CD4-positive, alpha-beta memory T cell (primary cell): Measurements from ENCODE around the gene RNF114. TPM values are rescaled to one million over a fixed set of nuclear protein-coding genes. Genes with fewer than 3 reads are reported as not detected.

Experiments used
- CTCF ChIA-PET: fragments of 350-600 bp; sonication (Branson Sonifier 250); formaldehyde crosslinking; loops from one replicate; lab custom pipeline; 2021; ENCODE audit warnings: inconsistent platforms; ENCODE audit not compliant: partially characterized antibody; lab: Charles Lee
- POLR2A ChIA-PET: fragments of 350-600 bp; sonication (Branson Sonifier 250); formaldehyde crosslinking; loops from one replicate; lab custom pipeline; 2021; ENCODE audit not compliant: partially characterized antibody; lab: Charles Lee
- DNase-seq, 5 donors: peaks; one replicate each; pipeline versions ENCODE4 v3.0.0 to v3.0.0-alpha.2; 2020 to 2022; ENCODE audit warnings: mixed read lengths in 1 of 5
- H3K27ac ChIP-seq: one replicate; pipeline ENCODE4 v1.7.0; 2013; ENCODE audit warnings: low read depth, low read length
- H3K27me3 ChIP-seq: 2 replicates; pipeline ENCODE4 v1.7.0; 2013; ENCODE audit warnings: mild to moderate bottlenecking, low read length, moderate library complexity; ENCODE audit not compliant: insufficient read depth
- H3K36me3 ChIP-seq: 2 replicates; pipeline ENCODE4 v1.7.0; 2013; ENCODE audit warnings: mild to moderate bottlenecking, low read length, moderate library complexity; ENCODE audit not compliant: insufficient read depth
- H3K4me1 ChIP-seq: 2 replicates; pipeline ENCODE4 v1.7.0; 2013; ENCODE audit warnings: mild to moderate bottlenecking, low read length, moderate library complexity; ENCODE audit not compliant: insufficient read depth
- H3K4me3 ChIP-seq, 2 donors: one replicate each; pipeline ENCODE4 v1.7.0; 2013; ENCODE audit warnings: low read length in 2 of 2, mild to moderate bottlenecking in 1 of 2
- H3K9me3 ChIP-seq, 2 donors: one replicate each; pipeline ENCODE4 v1.7.0; 2013; ENCODE audit warnings: low read length in 2 of 2, control low read depth in 1 of 2; ENCODE audit not compliant: control insufficient read depth in 1 of 2
- H3K27ac Mint-ChIP-seq, 7 donors: one replicate each; pipeline ENCODE4 v1.8.0; 2020 to 2021; ENCODE audit warnings: mixed read lengths in 7 of 7, mild to moderate bottlenecking in 6 of 7, inconsistent platforms in 3 of 7, moderate library complexity in 3 of 7
- H3K27me3 Mint-ChIP-seq, 2 donors: one replicate each; pipeline ENCODE4 v1.8.0; 2020 to 2021; ENCODE audit warnings: mixed read lengths in 2 of 2
- H3K36me3 Mint-ChIP-seq, 2 donors: one replicate each; pipeline ENCODE4 v1.8.0; 2020 to 2021; ENCODE audit warnings: mixed read lengths in 2 of 2, inconsistent platforms in 1 of 2, mild to moderate bottlenecking in 1 of 2
- H3K4me1 Mint-ChIP-seq, 4 donors: one replicate each; pipeline ENCODE4 v1.8.0; 2020 to 2021; ENCODE audit warnings: mixed read lengths in 4 of 4, mild to moderate bottlenecking in 1 of 4
- H3K4me3 Mint-ChIP-seq, 8 donors: one replicate each; pipeline ENCODE4 v1.8.0; 2020 to 2021; ENCODE audit warnings: mixed read lengths in 8 of 8, mild to moderate bottlenecking in 7 of 8, moderate library complexity in 6 of 8, inconsistent platforms in 3 of 8
- H3K9me3 Mint-ChIP-seq, 8 donors: one replicate each; pipeline ENCODE4 v1.8.0; 2020 to 2021; ENCODE audit warnings: mixed read lengths in 8 of 8, mild to moderate bottlenecking in 5 of 8, inconsistent platforms in 3 of 8, moderate library complexity in 1 of 8
- intact Hi-C: fragments of 100-400 bp; cut with micrococcal nuclease; formaldehyde crosslinking; loops from one replicate; pipeline ENCODE4 v1.15.1; 2023
- polyA plus RNA-seq, 2 donors: library from polyadenylated mRNA; unstranded; fragments of 300-500 nt; fragmentation: Illumina TruSeq; gene quantifications; one replicate each; pipeline ENCODE4 v1.2.3, GENCODE V29; 2021
- total RNA-seq, 2 experiments: library from RNA; stranded (reverse); gene quantifications; one replicate each; pipeline ENCODE4 v1.2.3, GENCODE V29; 2021

The RNF114 gene
- total and polyA plus RNA-seq, 4 experiments from 2014 or later, result 96.3 to 177 (median 104) TPM

DNA sequence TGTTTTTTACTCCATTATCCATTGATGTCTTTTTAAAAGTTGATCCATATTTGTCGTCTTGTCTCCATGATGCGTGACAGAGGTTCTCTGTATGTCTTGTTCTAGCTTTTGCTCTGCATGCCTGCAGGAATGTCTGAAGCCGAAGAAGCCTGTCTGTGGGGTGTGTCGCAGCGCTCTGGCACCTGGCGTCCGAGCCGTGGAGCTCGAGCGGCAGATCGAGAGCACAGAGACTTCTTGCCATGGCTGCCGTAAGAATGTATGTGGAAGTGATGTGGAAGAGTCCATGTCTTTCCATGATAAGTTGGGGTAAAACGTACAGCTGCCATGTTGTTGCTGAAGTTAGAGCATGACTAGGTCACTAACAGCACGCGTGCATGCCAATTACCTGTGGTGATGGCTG is 5.3 kb downstream of the RNF114 start:
- no peaks in the 10 kb centered on the region for H3K9me3 ChIP-seq
- no peaks in the 10 kb centered on the region for H3K27me3 ChIP-seq
- Mint-ChIP-seq H3K27ac (peak overlapping the region in 1 of 7 donors; percentile 57), H3K4me1 (peaks cover 43 to 62% (median 52%) of the 10 kb centered on the region in 4 donors), H3K27me3 (no peaks in the 10 kb centered on the region), H3K4me3 (peak overlapping the region in 1 of 8 donors; percentile 57), H3K36me3 (peaks cover 23 to 58% of the 10 kb centered on the region in 2 donors), H3K9me3 (no peaks in the 10 kb centered on the region)
- intact Hi-C loops, result no loop called here
- CTCF ChIA-PET, result interaction anchor here (1.6 kb wide), 1 partner anchor 11 kb away, joined by 3 read pairs; no protein-coding TSS in a partner anchor
- POLR2A ChIA-PET, result no interaction called here
- peaks cover 33% of the 10 kb centered on the region for H3K4me1 ChIP-seq
- no peak for DNase-seq
- no peak overlapping the region for H3K4me3 ChIP-seq
- H3K36me3 ChIP-seq, result peaks cover 27% of the 10 kb centered on the region
- H3K27ac ChIP-seq, result no peak overlapping the region

DNA sequence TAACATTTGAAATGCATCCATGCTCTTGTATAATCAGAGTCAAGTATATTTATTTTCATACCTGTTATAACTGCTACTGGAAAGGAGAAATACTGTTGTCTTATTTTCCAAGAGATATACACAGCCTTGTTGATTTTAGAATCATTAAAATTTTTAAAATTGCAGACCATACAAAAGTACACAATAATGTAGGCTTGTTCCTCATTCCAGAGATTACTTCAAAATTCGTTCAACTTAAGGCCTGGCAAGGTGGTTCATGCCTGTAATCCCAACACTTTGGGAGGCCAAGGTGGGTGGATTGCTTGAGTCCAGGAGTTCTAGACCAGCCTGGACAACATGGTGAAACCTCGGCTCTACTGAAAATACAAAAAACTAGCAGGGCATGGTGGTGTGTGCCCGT is 6.1 kb downstream of the RNF114 start:
- Histone ChIP-seq H3K27ac (no peak overlapping the region), H3K4me3 (no peak overlapping the region), H3K9me3 (no peaks in the 10 kb centered on the region), H3K27me3 (no peaks in the 10 kb centered on the region), H3K36me3 (peaks cover 30% of the 10 kb centered on the region), H3K4me1 (peaks cover 28% of the 10 kb centered on the region)
- intact Hi-C loops, result no loop called here
- peaks cover 30 to 57% of the 10 kb centered on the region in 2 donors for H3K36me3 Mint-ChIP-seq
- H3K27ac Mint-ChIP-seq, result no peak overlapping the region
- CTCF ChIA-PET, result no interaction called here
- POLR2A ChIA-PET, result no interaction called here
- no peaks in the 10 kb centered on the region for H3K27me3 Mint-ChIP-seq
- H3K4me3 Mint-ChIP-seq, result no peak overlapping the region
- no peaks in the 10 kb centered on the region for H3K9me3 Mint-ChIP-seq
- no peak for DNase-seq
- H3K4me1 Mint-ChIP-seq, result peaks cover 36 to 54% (median 45%) of the 10 kb centered on the region in 4 donors

DNA sequence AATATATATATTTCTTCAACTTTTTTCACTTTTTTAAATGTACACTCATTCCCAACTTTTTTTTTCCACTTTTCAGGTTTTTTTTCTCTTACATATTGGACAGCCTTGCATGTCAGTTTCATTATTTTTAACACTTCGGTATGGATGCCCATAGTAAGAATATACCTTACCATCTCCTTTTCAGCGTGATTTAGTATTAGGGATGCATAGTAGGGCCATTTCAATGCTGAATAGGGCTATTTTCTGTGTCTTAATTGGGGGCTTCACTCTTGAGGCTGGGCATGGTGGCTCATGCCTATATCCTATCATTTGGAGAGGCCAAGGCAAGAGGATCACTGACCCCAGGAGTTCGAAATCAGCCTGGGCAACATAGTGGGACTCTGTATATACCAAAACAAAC is 6.7 kb downstream of the RNF114 start:
- intact Hi-C loops, result no loop called here
- peaks cover 30% of the 10 kb centered on the region for H3K36me3 ChIP-seq
- H3K4me1 Mint-ChIP-seq, result peaks cover 32 to 48% (median 40%) of the 10 kb centered on the region in 4 donors

DNA sequence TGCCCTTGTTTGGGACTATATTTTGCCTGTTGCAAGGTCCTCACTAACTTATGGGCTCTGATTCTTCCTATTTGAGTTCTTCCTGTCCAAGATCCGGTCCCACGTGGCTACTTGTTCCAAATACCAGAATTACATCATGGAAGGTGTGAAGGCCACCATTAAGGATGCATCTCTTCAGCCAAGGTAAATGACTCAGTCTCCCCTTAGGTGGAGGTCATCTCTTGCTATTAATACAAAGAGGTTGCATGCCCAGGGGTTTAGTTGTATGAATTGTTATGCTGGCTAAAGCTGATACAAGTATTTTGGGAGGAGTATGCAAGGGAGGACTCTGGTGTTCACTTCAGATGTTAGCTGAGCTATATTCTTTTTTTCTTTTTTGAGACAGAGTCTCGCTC is 9.1 kb downstream of the RNF114 start:
- H3K4me1 Mint-ChIP-seq, result peaks cover 16 to 37% (median 25%) of the 10 kb centered on the region in 4 donors
- Histone ChIP-seq H3K9me3 (no peaks in the 10 kb centered on the region), H3K4me1 (peaks cover 4% of the 10 kb centered on the region), H3K27ac (no peak overlapping the region), H3K27me3 (no peaks in the 10 kb centered on the region), H3K4me3 (no peak overlapping the region), H3K36me3 (peaks cover 44% of the 10 kb centered on the region)
- H3K36me3 Mint-ChIP-seq, result peaks cover 44 to 72% of the 10 kb centered on the region in 2 donors
- DNase-seq, result no peak
- CTCF ChIA-PET, result no interaction called here
- H3K27me3 Mint-ChIP-seq, result no peaks in the 10 kb centered on the region
- intact Hi-C loops, result no loop called here
- no peak overlapping the region for H3K27ac Mint-ChIP-seq
- POLR2A ChIA-PET, result interaction anchor here (0.5 kb wide), 1 partner anchor 12 kb away, joined by 3 read pairs; no protein-coding TSS in a partner anchor
- H3K9me3 Mint-ChIP-seq, result no peaks in the 10 kb centered on the region
- no peak overlapping the region for H3K4me3 Mint-ChIP-seq

More for the DNA sequence above, 6.7 kb downstream of the RNF114 start:
- ChIA-PET CTCF (interaction anchor here (0.7 to 1.2 kb wide), 2 partner anchors 36 to 129 kb away, joined by 4 to 5 read pairs; no protein-coding TSS in a partner anchor), POLR2A (no interaction called here)
- no peak overlapping the region for H3K27ac ChIP-seq
- H3K4me1 ChIP-seq, result peaks cover 21% of the 10 kb centered on the region
- Mint-ChIP-seq H3K4me3 (no peak overlapping the region), H3K9me3 (no peaks in the 10 kb centered on the region), H3K27me3 (no peaks in the 10 kb centered on the region), H3K36me3 (peaks cover 34 to 61% of the 10 kb centered on the region in 2 donors), H3K27ac (peak overlapping the region in 1 of 7 donors; percentile 7)
- H3K9me3 ChIP-seq, result no peaks in the 10 kb centered on the region
- no peaks in the 10 kb centered on the region for H3K27me3 ChIP-seq
- no peak for DNase-seq
- no peak overlapping the region for H3K4me3 ChIP-seq

DNA sequence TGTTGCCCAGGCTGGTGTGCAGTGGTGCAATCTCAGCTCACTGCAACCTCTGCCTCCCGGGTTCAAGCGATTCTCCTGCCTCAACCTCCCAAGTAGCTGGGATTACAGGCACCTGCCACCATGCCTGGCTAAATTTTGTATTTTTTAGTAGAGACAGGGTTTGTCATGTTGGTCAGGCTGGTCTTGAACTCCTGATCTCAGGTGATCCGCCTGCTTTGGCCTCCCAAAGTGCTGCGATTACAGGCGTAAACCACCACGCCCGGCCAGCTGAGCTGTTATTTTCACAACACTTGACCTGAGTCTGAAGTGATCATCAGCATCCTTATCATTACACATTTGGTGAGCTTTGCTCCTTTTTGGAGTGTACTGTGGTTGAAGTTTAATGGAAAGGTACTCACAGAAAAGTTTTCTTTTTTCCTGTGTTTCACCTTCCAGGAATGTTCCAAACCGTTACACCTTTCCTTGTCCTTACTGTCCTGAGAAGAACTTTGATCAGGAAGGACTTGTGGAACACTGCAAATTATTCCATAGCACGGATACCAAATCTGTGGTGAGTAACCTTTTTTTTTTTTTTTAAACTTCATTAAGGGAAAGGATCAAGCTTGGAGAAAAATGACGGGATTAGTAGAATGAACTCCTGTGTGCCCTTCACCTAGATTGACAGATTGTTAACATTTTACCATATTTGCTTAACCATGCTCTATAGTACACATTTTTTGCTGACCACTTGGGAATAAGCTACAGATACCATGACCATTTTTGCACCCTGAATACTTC is 9.7 kb downstream of the RNF114 start:
- H3K27ac ChIP-seq, result no peak overlapping the region
- H3K9me3 Mint-ChIP-seq, result no peaks in the 10 kb centered on the region
- H3K4me1 ChIP-seq, result peaks cover 4% of the 10 kb centered on the region
- no peaks in the 10 kb centered on the region for H3K9me3 ChIP-seq
- peaks cover 43 to 76% of the 10 kb centered on the region in 2 donors for H3K36me3 Mint-ChIP-seq
- ChIA-PET CTCF (no interaction called here), POLR2A (no interaction called here)
- no peak for DNase-seq
- H3K36me3 ChIP-seq, result peaks cover 49% of the 10 kb centered on the region
- no peak overlapping the region for H3K4me3 Mint-ChIP-seq
- peaks cover 15 to 34% (median 24%) of the 10 kb centered on the region in 4 donors for H3K4me1 Mint-ChIP-seq
- intact Hi-C loops, result no loop called here
- H3K27ac Mint-ChIP-seq, result no peak overlapping the region
- H3K27me3 ChIP-seq, result no peaks in the 10 kb centered on the region
- H3K4me3 ChIP-seq, result no peak overlapping the region
- no peaks in the 10 kb centered on the region for H3K27me3 Mint-ChIP-seq

DNA sequence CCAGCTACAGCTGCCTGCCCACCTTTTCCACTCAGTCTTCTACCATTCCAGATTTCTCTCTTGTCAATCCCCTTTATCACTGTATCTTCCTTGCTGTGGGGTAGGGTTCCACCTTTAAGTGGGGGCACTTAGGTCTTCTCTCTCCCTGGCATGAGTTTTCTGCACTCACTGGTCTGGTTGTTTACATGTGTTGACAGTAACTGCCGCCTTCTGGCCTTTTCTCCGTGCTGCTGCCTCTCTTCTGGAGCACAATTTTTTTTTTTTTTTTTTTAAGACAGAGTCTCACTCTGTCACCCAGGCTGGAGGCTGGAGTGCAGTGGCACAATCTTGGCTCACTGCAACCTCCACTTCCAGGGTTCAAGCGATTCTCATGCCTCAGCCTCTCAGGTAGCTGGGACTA is 12.0 kb downstream of the RNF114 start:
- H3K4me1 Mint-ChIP-seq, result peaks cover 5 to 22% (median 10%) of the 10 kb centered on the region in 4 donors
- peaks cover 1% of the 10 kb centered on the region for H3K4me1 ChIP-seq
- no peak overlapping the region for H3K27ac ChIP-seq
- no peak for DNase-seq
- no peaks in the 10 kb centered on the region for H3K27me3 ChIP-seq
- H3K4me3 Mint-ChIP-seq, result no peak overlapping the region
- H3K9me3 ChIP-seq, result no peaks in the 10 kb centered on the region
- ChIA-PET POLR2A (no interaction called here), CTCF (no interaction called here)
- intact Hi-C loops, result no loop called here
- peaks cover 58% of the 10 kb centered on the region for H3K36me3 ChIP-seq
- no peaks in the 10 kb centered on the region for H3K27me3 Mint-ChIP-seq
- H3K9me3 Mint-ChIP-seq, result peaks cover 0 to 3% (median 0%) of the 10 kb centered on the region in 8 donors
- peaks cover 50 to 75% of the 10 kb centered on the region in 2 donors for H3K36me3 Mint-ChIP-seq
- H3K27ac Mint-ChIP-seq, result no peak overlapping the region
- no peak overlapping the region for H3K4me3 ChIP-seq

DNA sequence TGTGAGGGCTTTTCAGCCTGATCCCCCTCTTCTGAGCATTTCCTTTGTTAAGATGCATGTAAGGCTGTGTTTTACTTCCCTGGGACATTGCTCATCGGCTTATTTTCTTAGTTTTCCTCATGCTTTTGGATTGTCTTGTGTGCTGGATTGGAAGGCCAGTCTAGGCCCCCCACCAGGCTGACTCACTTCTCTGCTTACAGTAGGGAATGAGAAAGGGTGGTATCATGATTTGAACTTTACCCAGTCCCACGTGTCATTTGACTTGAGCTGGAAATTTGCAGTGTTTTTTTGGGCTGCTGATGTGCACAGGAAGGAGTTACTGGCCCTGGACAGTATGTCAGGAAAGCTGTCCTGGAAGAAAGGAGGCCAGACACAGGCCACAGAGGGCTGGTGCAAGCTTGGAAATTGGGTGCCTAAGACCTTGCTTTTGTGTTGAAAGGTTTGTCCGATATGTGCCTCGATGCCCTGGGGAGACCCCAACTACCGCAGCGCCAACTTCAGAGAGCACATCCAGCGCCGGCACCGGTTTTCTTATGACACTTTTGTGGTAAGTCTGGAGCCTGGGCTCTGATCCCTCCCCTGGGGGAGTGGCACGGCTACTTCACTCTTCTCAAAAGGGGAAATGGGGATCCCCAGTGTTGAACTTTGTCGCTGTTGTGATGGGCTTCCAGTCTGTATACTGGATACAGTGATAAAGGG is 12.8 kb downstream of the RNF114 start:
- POLR2A ChIA-PET, result no interaction called here

More for the DNA sequence above, 12.8 kb downstream of the RNF114 start:
- Mint-ChIP-seq H3K4me3 (no peak overlapping the region), H3K9me3 (peaks cover 0 to 3% (median 0%) of the 10 kb centered on the region in 8 donors), H3K36me3 (peaks cover 50 to 81% of the 10 kb centered on the region in 2 donors), H3K27ac (peak overlapping the region in 2 of 7 donors; percentile 35 to 55), H3K4me1 (peaks cover 5 to 20% (median 9%) of the 10 kb centered on the region in 4 donors), H3K27me3 (no peaks in the 10 kb centered on the region)
- DNase-seq, result no peak
- Histone ChIP-seq H3K4me1 (no peaks in the 10 kb centered on the region), H3K27ac (no peak overlapping the region), H3K36me3 (peaks cover 65% of the 10 kb centered on the region), H3K9me3 (no peaks in the 10 kb centered on the region), H3K4me3 (no peak overlapping the region), H3K27me3 (no peaks in the 10 kb centered on the region)
- CTCF ChIA-PET, result no interaction called here
- intact Hi-C loops, result no loop called here
